ENCODE data around the gene MC3R.

- TF ChIP-seq CTCF (IDR thresholded peaks at IDR 0.05; ENCODE audit: insufficient read depth, low read length) = no peak
- TF ChIP-seq, protein P1, sequence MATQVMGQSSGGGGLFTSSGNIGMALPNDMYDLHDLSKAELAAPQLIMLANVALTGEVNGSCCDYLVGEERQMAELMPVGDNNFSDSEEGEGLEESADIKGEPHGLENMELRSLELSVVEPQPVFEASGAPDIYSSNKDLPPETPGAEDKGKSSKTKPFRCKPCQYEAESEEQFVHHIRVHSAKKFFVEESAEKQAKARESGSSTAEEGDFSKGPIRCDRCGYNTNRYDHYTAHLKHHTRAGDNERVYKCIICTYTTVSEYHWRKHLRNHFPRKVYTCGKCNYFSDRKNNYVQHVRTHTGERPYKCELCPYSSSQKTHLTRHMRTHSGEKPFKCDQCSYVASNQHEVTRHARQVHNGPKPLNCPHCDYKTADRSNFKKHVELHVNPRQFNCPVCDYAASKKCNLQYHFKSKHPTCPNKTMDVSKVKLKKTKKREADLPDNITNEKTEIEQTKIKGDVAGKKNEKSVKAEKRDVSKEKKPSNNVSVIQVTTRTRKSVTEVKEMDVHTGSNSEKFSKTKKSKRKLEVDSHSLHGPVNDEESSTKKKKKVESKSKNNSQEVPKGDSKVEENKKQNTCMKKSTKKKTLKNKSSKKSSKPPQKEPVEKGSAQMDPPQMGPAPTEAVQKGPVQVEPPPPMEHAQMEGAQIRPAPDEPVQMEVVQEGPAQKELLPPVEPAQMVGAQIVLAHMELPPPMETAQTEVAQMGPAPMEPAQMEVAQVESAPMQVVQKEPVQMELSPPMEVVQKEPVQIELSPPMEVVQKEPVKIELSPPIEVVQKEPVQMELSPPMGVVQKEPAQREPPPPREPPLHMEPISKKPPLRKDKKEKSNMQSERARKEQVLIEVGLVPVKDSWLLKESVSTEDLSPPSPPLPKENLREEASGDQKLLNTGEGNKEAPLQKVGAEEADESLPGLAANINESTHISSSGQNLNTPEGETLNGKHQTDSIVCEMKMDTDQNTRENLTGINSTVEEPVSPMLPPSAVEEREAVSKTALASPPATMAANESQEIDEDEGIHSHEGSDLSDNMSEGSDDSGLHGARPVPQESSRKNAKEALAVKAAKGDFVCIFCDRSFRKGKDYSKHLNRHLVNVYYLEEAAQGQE (IDR thresholded peaks at IDR 0.05; ENCODE audit: insufficient replicate concordance, low read depth) = no peak
These were observed 37.0 kb downstream of the MC3R start for GRCh38 chr20:56285496-56285895.
